Right renal cortex interstitium (tissue), 3 donors: ENCODE measurements around the gene STARD5. TPM values are rescaled to one million over a fixed set of nuclear protein-coding genes. Genes with fewer than 3 reads are reported as not detected.
"Not testable (repeated sequence)": the region's sequence is repeated elsewhere in the genome, so short reads cannot be mapped to it uniquely, and the experiment has no call there.

ENCODE experiments used
- DNase-seq, 3 donors: peaks; one replicate each; pipeline ENCODE4 v3.0.0-alpha.2; 2013; ENCODE audit warnings: low read depth in 3 of 3, low spot score in 2 of 3
- polyA plus RNA-seq, 3 donors: library from polyadenylated mRNA; unstranded; fragments of 120-200 nt; gene quantifications; one replicate each; pipeline ENCODE4 v1.2.1, GENCODE V29; 2013; ENCODE audit not compliant: insufficient read length in 3 of 3

Gene STARD5
- polyA plus RNA-seq: 1 to 10 TPM; 3.0 to 5.1 (median 4.8) TPM

GRCh38 chr15:81323944-81324881, at the start of gene STARD5:
Gene STARD5 (minus strand): TSS chr15:81324141. CDS start chr15:81324099, 42 bp downstream.
- DNase-seq: peak; percentile 83 to 96 (median 92)

GRCh38 chr15:81373176-81373575, 49.2 kb upstream of the STARD5 start:
- no peak for DNase-seq

GRCh38 chr15:81372575-81372974, 48.6 kb upstream of the STARD5 start:
- DNase-seq: no peak

DNA sequence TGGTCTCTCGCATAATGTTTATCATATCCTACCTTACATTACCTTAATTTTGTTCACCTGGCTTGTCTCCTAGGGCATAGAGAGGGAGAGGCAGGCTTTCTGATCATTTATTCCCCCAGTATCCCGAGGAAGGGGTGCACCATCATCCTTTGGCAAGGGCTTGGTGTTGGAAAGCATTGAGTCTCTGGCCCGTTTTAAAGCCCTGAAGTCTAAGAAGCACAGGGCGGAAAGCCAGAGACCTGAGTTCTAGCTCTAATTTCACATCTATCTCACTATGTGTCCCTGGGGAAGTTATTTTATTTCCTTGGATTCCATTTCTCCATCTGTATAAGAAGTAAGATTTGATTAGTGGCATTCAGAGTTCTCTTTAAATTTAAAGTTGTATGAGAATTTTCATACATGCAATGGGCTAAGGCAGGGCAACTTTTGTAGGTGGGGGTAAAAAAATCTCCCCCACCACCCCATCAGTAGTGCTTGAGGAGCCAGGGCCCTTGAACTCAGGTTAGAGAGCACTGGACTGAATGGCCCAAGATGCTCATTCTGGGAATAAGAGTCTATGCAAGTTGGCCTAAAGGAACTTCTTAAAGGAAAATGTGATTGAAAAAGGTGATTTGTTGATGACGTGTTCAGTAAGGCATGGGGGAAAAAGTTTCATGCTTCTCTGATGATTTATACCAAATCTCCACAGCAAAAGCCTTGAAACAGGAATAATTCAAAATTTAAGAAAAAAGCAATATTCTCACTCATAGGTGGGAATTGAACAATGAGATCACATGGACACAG, 40.0 kb upstream of the STARD5 start:
- no peak for DNase-seq

GRCh38 chr15:81363276-81363675, 39.3 kb upstream of the STARD5 start:
- no peak for DNase-seq

DNA sequence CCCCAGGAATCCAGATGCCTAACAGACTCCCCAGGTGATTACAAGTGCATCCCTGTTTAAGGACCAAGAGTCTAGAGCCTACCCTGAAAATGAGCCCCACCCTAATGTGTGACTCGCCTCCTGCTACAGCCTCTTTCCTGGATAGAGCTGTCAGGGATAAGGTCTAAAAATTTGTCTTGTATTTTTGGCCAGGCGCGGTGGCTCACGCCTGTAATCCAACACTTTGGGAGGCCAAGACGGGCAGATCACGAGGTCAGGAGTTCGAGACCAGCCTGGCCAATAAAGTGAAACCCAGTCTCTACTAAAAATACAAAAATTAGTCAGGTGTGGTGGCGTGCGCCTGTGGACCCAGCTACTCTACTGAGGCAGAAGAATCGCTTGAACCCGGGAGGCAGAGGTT, 38.8 kb upstream of the STARD5 start:
- DNase-seq: no peak

- no peak for DNase-seq
Measured at GRCh38 chr15:81361891-81362290, 38.0 kb upstream of the STARD5 start.

- DNase-seq: no peak
Measured at GRCh38 chr15:81360491-81360890, 36.5 kb upstream of the STARD5 start.

DNA sequence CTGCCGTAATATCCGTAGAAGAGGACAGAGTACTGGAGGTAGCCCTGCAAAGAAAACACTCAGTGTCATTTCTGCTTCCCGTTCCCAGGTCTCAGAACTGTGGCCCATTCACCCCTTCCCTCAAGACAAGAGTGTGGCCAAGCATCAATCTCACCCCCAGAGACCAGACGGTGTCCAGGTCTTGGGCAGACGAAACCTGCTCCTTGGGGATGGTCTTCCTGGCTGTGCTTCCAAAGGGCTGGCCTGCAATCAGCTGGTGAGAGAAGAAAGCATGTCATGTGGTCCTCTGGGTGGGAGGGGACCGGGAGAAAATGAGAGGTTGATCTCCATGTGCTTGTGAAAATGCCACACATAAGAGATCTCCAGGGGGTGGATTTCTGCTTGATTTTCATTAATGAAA, 34.3 kb upstream of the STARD5 start:
- DNase-seq: no peak

DNA sequence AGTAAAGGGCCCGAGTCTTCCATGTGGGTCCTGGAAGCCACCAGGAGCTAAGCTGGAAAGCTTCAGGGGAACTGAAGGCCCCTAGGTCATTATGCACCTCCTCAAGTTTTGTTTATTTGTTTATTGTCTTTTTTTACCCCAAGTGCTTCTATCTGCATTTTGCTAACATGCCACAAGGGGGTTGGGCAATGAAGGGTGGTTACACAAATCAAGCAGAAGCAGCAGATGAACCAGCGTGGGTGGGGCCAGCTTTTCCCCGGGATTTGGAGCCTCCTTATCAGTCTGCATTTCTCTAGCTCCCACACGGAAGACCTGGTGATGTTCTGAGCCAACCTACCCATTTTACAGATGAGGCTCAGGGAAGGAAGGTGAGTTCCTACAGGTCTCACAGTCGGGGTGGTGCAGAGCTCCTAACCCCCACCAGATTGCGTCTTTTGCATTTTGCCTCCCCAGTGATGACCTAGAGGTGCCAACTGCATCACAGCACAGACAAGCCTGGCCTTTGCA, 33.3 kb upstream of the STARD5 start:
- DNase-seq: no peak

DNA sequence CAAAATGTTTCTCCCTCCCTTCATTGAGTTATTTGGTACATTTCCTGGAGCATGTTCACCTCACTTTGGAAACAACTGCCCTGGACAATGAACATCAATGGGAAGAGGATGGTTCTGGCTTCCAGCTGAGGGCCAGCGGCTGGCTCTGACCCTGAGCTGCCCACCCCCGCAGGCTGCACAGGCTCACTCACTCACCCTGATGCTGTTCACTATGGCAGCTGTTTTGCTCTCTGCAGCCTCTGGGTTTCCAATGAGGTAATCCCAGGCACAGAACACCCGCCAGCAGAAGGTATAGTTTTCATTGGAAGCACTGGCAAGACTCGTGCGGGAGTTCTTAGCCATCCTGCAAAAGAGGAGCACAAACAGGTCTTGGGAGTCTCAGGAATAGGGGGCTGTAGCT, 32.3 kb upstream of the STARD5 start:
- no peak for DNase-seq

- DNase-seq: no peak
Measured at GRCh38 chr15:81351651-81352050, 27.7 kb upstream of the STARD5 start.

GRCh38 chr15:81349271-81349670, 25.3 kb upstream of the STARD5 start:
- DNase-seq: no peak

DNA sequence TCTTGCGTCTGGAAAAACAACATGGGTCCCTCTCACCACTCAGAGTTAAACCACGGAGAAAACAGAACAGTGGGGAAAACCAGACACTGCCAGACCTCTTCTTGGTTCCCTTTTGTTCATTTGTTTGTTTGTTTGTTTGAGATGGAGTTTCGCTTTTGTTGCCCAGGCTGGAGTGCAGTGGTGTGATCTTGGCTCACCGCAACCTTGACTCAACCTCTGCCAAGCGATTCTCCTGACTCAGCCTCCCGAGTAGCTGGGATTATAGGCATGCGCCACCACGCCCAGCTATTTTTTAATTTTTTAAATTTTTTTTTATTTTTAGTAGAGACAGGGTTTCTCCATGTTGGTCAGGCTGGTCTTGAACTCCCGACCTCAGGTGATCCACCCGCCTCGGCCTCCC, 24.8 kb upstream of the STARD5 start:
- DNase-seq: not testable (repeated sequence)

DNA sequence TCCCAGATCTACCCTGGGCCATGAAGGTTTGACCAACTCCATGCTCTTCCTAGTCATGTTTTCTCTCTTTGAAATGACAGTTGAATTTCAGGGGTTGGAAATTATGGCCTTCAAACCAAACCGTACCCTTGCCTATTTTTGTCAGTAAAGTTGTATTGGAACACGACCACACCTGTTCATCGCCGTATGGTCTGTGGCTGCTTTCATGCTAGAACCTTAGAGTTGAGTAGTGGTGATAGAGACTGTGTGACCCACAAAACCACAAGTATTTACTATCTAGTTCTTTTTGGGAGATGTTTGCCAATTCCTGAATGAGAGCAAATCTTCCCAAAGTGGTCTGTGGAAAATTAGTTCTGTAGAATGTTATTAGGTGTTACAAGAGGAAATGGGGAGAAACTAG, 24.0 kb upstream of the STARD5 start:
- no peak for DNase-seq

GRCh38 chr15:81346611-81347010, 22.7 kb upstream of the STARD5 start:
- DNase-seq: no peak

- no peak for DNase-seq
Measured at GRCh38 chr15:81343371-81343770, 19.4 kb upstream of the STARD5 start.

DNA sequence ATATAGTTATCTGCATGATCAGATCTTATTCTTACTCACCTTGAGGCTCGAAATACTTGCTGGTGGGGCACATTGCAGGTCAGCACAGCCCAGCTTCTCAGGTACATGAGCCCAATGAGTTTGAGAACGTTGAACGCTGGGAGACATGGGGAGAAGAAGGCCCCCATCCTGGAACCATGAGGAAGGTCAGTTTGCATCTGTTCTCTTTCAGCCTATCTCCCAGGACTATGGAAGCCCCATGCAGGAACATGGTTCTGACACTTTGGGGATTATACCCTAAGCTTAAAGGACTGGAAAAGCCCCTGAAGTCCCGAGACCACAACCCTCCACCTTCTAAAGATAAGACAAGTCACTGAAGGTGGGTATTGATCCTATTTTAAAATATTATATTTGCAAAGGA, 17.4 kb upstream of the STARD5 start:
- no peak for DNase-seq

DNA sequence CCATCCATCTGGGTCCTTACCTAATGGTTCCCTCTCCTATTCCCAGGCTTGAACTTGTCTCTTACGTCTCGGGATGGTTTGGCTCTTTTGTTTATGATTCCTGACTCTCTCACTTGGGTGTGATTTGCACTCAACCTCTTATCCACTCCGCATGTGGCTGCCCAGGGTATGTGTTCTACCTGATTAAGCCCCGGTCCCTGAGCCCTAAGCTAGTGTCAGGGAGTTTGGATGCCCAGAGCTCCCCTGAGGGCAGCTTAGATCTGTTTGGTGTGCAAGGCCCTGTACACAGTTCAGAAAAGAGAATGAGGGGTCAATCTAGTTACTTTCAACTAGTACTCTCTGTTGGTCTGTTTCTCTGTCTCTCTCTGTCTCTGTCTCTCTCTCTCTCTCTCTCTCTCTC, 15.9 kb upstream of the STARD5 start:
- DNase-seq: no peak

DNA sequence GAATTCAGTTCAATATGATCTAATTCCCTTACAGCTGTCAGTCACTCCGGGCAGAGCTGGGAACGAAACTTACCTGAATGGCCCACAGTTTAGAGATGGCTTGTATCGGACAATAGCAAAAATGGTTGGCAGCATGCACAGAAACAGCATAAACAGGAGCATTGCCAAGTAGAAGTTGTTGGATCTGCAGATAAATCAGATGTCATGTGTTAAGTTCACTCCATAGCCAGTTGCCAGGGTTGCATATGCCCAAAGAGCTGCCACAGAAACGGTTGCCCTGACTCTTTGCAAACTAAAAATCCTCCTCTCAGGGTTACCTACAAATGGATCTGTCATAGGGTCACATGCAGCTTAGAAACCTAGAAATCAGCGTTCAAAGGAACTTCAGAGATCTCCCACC, 15.4 kb upstream of the STARD5 start:
- no peak for DNase-seq
